DND-41 (cell line): ENCODE measurements around the gene SOCS4.

Experiments
- ATAC-seq: fragments of 200-7000 bp; cut with Tn5 transposase; 3 replicates; pipeline ENCODE4 v1.9.1; 2021; ENCODE audit warnings: low read depth; ENCODE audit not compliant: insufficient read depth
- DNase-seq: peaks from one replicate; pipeline ENCODE4 v3.0.0-alpha.2; 2020
- H2AFZ ChIP-seq: 2 replicates; pipeline ENCODE4 v1.6.0; 2012; ENCODE audit warnings: low read depth, low read length
- H3K27ac ChIP-seq: 2 replicates; pipeline ENCODE4 v1.5.1; 2012; ENCODE audit warnings: low read length, inconsistent platforms
- H3K27me3 ChIP-seq: fragments of 200-600 bp; sonication (generic); 2 replicates; pipeline ENCODE4 v1.6.0; 2012; ENCODE audit warnings: low read length, mild to moderate bottlenecking, inconsistent platforms; ENCODE audit not compliant: insufficient read depth, poor library complexity
- H3K36me3 ChIP-seq: 2 replicates; pipeline ENCODE4 v1.5.1; 2012; ENCODE audit warnings: low read length, inconsistent platforms; ENCODE audit not compliant: insufficient read depth
- H3K4me1 ChIP-seq: 2 replicates; pipeline ENCODE4 v1.5.1; 2012; ENCODE audit warnings: mild to moderate bottlenecking, low read length; ENCODE audit not compliant: insufficient read depth
- H3K4me2 ChIP-seq: 2 replicates; pipeline ENCODE4 v1.6.0; 2012; ENCODE audit warnings: mild to moderate bottlenecking, moderate library complexity, low read length, inconsistent platforms; ENCODE audit not compliant: insufficient read depth
- H3K4me3 ChIP-seq, 2 experiments: fragments of 200-600 bp in 1 of 2; shearing (Covaris generic) in 1 of 2; 2 replicates each; pipeline ENCODE4 v1.5.1; 2012 to 2016; ENCODE audit warnings: inconsistent platforms in 2 of 2, low read length in 2 of 2, mild to moderate bottlenecking in 2 of 2, low read depth in 1 of 2, moderate library complexity in 1 of 2
- H3K79me2 ChIP-seq: 2 replicates; pipeline ENCODE4 v1.6.0; 2012; ENCODE audit warnings: low read length, inconsistent platforms; ENCODE audit not compliant: insufficient read depth
- H3K9ac ChIP-seq: 2 replicates; pipeline ENCODE4 v1.6.0; 2012; ENCODE audit warnings: low read depth, mild to moderate bottlenecking, inconsistent platforms, low read length, moderate library complexity
- H3K9me3 ChIP-seq: 2 replicates; pipeline ENCODE4 v1.5.1; 2012; ENCODE audit warnings: low read length, moderate library complexity, mild to moderate bottlenecking, inconsistent platforms; ENCODE audit not compliant: insufficient read depth, severe bottlenecking
- H4K20me1 ChIP-seq: 2 replicates; pipeline ENCODE4 v1.6.0; 2012; ENCODE audit warnings: low read length; ENCODE audit not compliant: insufficient read depth
- CTCF ChIP-seq: IDR thresholded peaks from 2 replicates; pipeline ENCODE4 v1.5.1; 2012; ENCODE audit warnings: borderline replicate concordance, low read length, moderate library complexity, mild to moderate bottlenecking; ENCODE audit not compliant: poor library complexity, severe bottlenecking; ENCODE audit errors: extremely low read depth
- EZH2 ChIP-seq: IDR thresholded peaks from 3 replicates; pipeline ENCODE4 v1.6.1; 2012; ENCODE audit warnings: borderline replicate concordance, low read depth, mild to moderate bottlenecking, moderate library complexity, low read length, inconsistent platforms; ENCODE audit not compliant: severe bottlenecking

The SOCS4 gene

GRCh38 chr14:55084401-55085059 is 57.5 kb downstream of the SOCS4 start:
- TF ChIP-seq CTCF (no peak), EZH2 (no peak)
- no peak overlapping the region for H3K4me3 ChIP-seq
- H3K79me2 ChIP-seq: no peaks in the 10 kb centered on the region
- H4K20me1 ChIP-seq: no peaks in the 10 kb centered on the region
- no peaks in the 10 kb centered on the region for H3K4me1 ChIP-seq
- no peaks in the 10 kb centered on the region for H3K36me3 ChIP-seq
- no peak overlapping the region for H3K27ac ChIP-seq
- no peak overlapping the region for H2AFZ ChIP-seq
- H3K4me2 ChIP-seq: no peak overlapping the region
- H3K27me3 ChIP-seq: no peaks in the 10 kb centered on the region
- DNase-seq: no peak
- H3K9ac ChIP-seq: no peak overlapping the region
- no peak for ATAC-seq
- H3K9me3 ChIP-seq: no peaks in the 10 kb centered on the region

GRCh38 chr14:55085060-55085660 is 58.1 kb downstream of the SOCS4 start:
- no peak overlapping the region for H2AFZ ChIP-seq
- no peaks in the 10 kb centered on the region for H3K79me2 ChIP-seq
- no peaks in the 10 kb centered on the region for H3K9me3 ChIP-seq
- DNase-seq (no peak), ATAC-seq (no peak)
- H3K4me1 ChIP-seq: no peaks in the 10 kb centered on the region
- no peak overlapping the region for H3K4me2 ChIP-seq
- no peaks in the 10 kb centered on the region for H4K20me1 ChIP-seq
- no peak overlapping the region for H3K27ac ChIP-seq
- H3K36me3 ChIP-seq: no peaks in the 10 kb centered on the region
- no peak overlapping the region for H3K4me3 ChIP-seq
- H3K9ac ChIP-seq: no peak overlapping the region
- H3K27me3 ChIP-seq: no peaks in the 10 kb centered on the region
- TF ChIP-seq CTCF (no peak), EZH2 (no peak)

- Histone ChIP-seq H3K4me3 (no peak overlapping the region), H3K36me3 (no peaks in the 10 kb centered on the region), H3K79me2 (no peaks in the 10 kb centered on the region), H2AFZ (no peak overlapping the region), H3K27ac (no peak overlapping the region), H3K4me2 (no peak overlapping the region), H3K4me1 (no peaks in the 10 kb centered on the region), H4K20me1 (no peaks in the 10 kb centered on the region), H3K27me3 (no peaks in the 10 kb centered on the region), H3K9ac (no peak overlapping the region), H3K9me3 (no peaks in the 10 kb centered on the region)
- ATAC-seq (no peak), DNase-seq (no peak)
- no peak for TF ChIP-seq EZH2
Measured at GRCh38 chr14:55086938-55087337, 59.9 kb downstream of the SOCS4 start.

- no peak for ATAC-seq
Measured at GRCh38 chr14:55088356-55088755, 61.3 kb downstream of the SOCS4 start.

More at GRCh38 chr14:55088356-55088755, 61.3 kb downstream of the SOCS4 start:
- no peaks in the 10 kb centered on the region for H3K4me1 ChIP-seq
- no peak for DNase-seq
- H3K27ac ChIP-seq: no peak overlapping the region
- no peaks in the 10 kb centered on the region for H3K36me3 ChIP-seq
- H3K27me3 ChIP-seq: no peaks in the 10 kb centered on the region
- H3K79me2 ChIP-seq: no peaks in the 10 kb centered on the region
- TF ChIP-seq EZH2: no peak
- no peak for TF ChIP-seq CTCF
- no peaks in the 10 kb centered on the region for H4K20me1 ChIP-seq
- no peaks in the 10 kb centered on the region for H3K9me3 ChIP-seq
- no peak overlapping the region for H2AFZ ChIP-seq
- H3K9ac ChIP-seq: no peak overlapping the region
- no peak overlapping the region for H3K4me3 ChIP-seq
- H3K4me2 ChIP-seq: no peak overlapping the region
